Daoy (cell line): ENCODE measurements around the gene ASRGL1. TPM values are rescaled to one million over a fixed set of nuclear protein-coding genes. Genes with fewer than 3 reads are reported as not detected.

Source experiments
- total RNA-seq: library from RNA; depleted of rRNA; stranded (reverse); fragments of >200 nt; shearing (Covaris generic); gene quantifications from 2 replicates; pipeline ENCODE4 v1.2.3, GENCODE V29; 2014; rRNA removed

ASRGL1 gene
- total RNA-seq, 1 experiment from 2014 or later, result 37.0 TPM

Other genes starting within 250 kb of the ASRGL1 start
- 57.0 and 76.3 TPM in 2 replicates for gene INCENP, start 213.4 kb upstream of the ASRGL1 start, total RNA-seq
- not detected in 2 replicates for gene SCGB1D1, start 147.2 kb upstream of the ASRGL1 start, total RNA-seq
- not detected in 2 replicates for gene SCGB2A1, start 128.8 kb upstream of the ASRGL1 start, total RNA-seq
- gene SCGB1D2, start 95.2 kb upstream of the ASRGL1 start, total RNA-seq, result not detected in 2 replicates
- not detected in 2 replicates for gene SCGB2A2, start 67.3 kb upstream of the ASRGL1 start, total RNA-seq
- not detected in 2 replicates for gene SCGB1D4, start 38.4 kb upstream of the ASRGL1 start, total RNA-seq
- gene SCGB1A1, start 81.6 kb downstream of the ASRGL1 start, total RNA-seq, result not detected in 2 replicates
- 92.3 and 107 TPM in 2 replicates for gene AHNAK, start 209.4 kb downstream of the ASRGL1 start, total RNA-seq
- 1,694 and 1,735 TPM in 2 replicates for gene EEF1G, start 236.4 kb downstream of the ASRGL1 start, total RNA-seq